T-helper 17 cell (primary cell): ENCODE data around the gene TYRO3. TPM values are rescaled to one million over a fixed set of nuclear protein-coding genes. Genes with fewer than 3 reads are reported as not detected.
A peak's percentile ranks its signal among the peaks of the same experiment; 100 is the strongest.

Source experiments
- ATAC-seq: fragments of 150-1000 bp; cut with Tn5 transposase; 2 replicates; pipeline ENCODE4 v1.10.0; 2021; ENCODE audit warnings: mild to moderate bottlenecking, moderate library complexity
- DNase-seq, 3 donors: peaks; one replicate each; pipeline versions ENCODE4 v3.0.0 to v3.0.0-alpha.2; 2020 to 2021
- H3K9me3 ChIP-seq: one replicate; pipeline ENCODE4 v1.7.0; 2013; ENCODE audit warnings: low read length, mild to moderate bottlenecking; ENCODE audit not compliant: control insufficient read depth, poor library complexity, severe bottlenecking
- H3K27ac Mint-ChIP-seq: one replicate; pipeline ENCODE4 v1.8.0; 2022; ENCODE audit warnings: mild to moderate bottlenecking, moderate library complexity, mixed read lengths
- H3K27me3 Mint-ChIP-seq: one replicate; pipeline ENCODE4 v1.8.0; 2022; ENCODE audit warnings: mixed read lengths
- H3K36me3 Mint-ChIP-seq: one replicate; pipeline ENCODE4 v1.8.0; 2022; ENCODE audit warnings: low read depth, mixed read lengths
- H3K4me1 Mint-ChIP-seq: one replicate; pipeline ENCODE4 v1.8.0; 2022; ENCODE audit warnings: mild to moderate bottlenecking, mixed read lengths
- H3K4me3 Mint-ChIP-seq: one replicate; pipeline ENCODE4 v1.8.0; 2022; ENCODE audit warnings: mild to moderate bottlenecking, moderate library complexity, mixed read lengths
- total RNA-seq, 4 donors: library from RNA in 2 of 4; stranded (reverse) in 2 of 4; gene quantifications; one replicate each; pipeline ENCODE4 v1.2.3 and lab custom pipeline; 2022 to 2026

TYRO3 gene
- total RNA-seq, 2 donors from 2014 or later, result 0.75 to 0.89 TPM

- DNase-seq, result no peak
- peaks cover 39% of the 10 kb centered on the region for H3K27me3 Mint-ChIP-seq
- H3K4me1 Mint-ChIP-seq, result peaks cover 16% of the 10 kb centered on the region
- H3K36me3 Mint-ChIP-seq, result peaks cover 4% of the 10 kb centered on the region
- no peaks in the 10 kb centered on the region for H3K9me3 ChIP-seq
- no peak overlapping the region for H3K4me3 Mint-ChIP-seq
- no peak for ATAC-seq
- H3K27ac Mint-ChIP-seq, result no peak overlapping the region
Measured at GRCh38 chr15:41606997-41607396, 48.0 kb downstream of the TYRO3 start.

DNA sequence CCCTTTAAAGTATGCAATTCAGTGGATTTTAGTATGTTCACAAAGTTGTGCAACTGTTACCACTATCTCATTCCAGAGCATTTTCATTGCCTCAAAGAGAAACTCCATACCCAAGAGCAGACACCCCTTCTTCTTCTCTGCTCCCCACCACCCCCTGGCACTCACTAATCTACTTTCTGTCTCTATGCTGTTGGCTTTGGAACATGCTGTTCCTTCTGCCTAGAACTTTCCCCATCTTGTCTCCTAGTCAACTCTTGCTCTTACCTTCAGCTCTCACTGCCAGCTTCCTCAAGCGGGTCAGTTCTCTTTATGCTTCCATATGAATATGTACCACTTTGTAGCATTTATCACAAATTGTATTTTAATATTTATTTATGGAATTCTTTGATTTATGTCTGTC, 50.1 kb downstream of the TYRO3 start:
- DNase-seq, result no peak
- Mint-ChIP-seq H3K4me3 (no peak overlapping the region), H3K36me3 (peaks cover 4% of the 10 kb centered on the region), H3K27me3 (peaks cover 25% of the 10 kb centered on the region), H3K4me1 (peaks cover 12% of the 10 kb centered on the region), H3K27ac (no peak overlapping the region)
- no peaks in the 10 kb centered on the region for H3K9me3 ChIP-seq
- ATAC-seq, result no peak

DNA sequence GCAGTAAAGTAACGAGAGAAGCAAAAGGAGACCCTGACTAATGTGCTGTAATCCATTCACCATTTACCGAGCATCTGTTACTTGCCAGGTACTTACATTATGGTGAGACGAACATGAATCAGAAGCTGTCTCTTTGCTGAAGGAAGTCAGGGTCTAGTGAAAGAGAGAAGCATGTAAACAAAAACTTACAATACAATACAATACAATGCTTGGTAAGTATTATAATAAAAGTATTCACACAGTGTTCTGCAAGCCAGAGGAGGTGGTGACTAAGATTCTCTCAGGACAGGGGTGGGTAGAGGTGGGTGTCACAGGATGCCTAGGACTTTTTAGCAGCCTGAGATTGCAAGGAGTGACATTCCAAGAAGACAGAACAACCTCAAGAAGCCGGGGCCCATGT, 51.0 kb downstream of the TYRO3 start:
- no peak for ATAC-seq
- H3K4me1 Mint-ChIP-seq, result peaks cover 6% of the 10 kb centered on the region
- DNase-seq, result no peak
- H3K4me3 Mint-ChIP-seq, result no peak overlapping the region
- peaks cover 4% of the 10 kb centered on the region for H3K36me3 Mint-ChIP-seq
- peaks cover 20% of the 10 kb centered on the region for H3K27me3 Mint-ChIP-seq
- no peaks in the 10 kb centered on the region for H3K9me3 ChIP-seq
- H3K27ac Mint-ChIP-seq, result peak overlapping the region; percentile 16

DNA sequence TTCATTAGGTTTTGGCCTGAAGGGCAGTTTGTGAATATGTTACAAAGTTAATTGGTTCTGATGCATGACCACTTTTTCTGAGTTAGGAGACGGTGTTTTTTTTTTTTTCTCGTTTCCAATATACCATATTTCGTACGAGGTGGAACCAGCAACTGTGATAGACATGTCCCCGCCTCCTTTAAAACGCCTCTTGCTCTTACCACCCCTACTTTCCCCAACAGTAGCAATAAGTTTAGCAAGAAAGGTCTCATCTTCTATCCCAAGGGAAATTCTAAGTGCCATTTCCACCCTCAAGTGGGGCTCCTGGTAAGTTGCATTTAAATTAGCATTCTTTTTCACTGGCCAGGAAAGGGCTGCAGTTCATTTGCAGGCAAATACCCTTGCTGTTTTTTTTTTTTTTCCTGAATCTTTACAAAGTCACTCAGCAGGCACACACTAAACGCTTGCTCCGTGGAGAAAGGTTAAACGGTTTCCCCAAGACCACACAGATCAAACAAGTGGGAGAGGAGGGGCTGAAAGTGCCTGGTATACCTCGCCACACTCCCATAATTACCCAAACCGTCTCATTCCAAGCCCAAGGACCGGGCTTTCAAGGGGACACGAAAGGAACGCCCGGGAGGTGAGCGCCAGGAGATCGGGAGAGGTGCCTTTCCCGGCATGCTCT, 61.7 kb downstream of the TYRO3 start:
- peak overlapping the region; percentile 76 for H3K4me3 Mint-ChIP-seq
- no peaks in the 10 kb centered on the region for H3K27me3 Mint-ChIP-seq
- peaks cover 8% of the 10 kb centered on the region for H3K4me1 Mint-ChIP-seq
- ATAC-seq (peak; percentile 10), DNase-seq (no peak)
- peak overlapping the region; percentile 66 for H3K27ac Mint-ChIP-seq
- H3K9me3 ChIP-seq, result no peaks in the 10 kb centered on the region
- H3K36me3 Mint-ChIP-seq, result no peaks in the 10 kb centered on the region

DNA sequence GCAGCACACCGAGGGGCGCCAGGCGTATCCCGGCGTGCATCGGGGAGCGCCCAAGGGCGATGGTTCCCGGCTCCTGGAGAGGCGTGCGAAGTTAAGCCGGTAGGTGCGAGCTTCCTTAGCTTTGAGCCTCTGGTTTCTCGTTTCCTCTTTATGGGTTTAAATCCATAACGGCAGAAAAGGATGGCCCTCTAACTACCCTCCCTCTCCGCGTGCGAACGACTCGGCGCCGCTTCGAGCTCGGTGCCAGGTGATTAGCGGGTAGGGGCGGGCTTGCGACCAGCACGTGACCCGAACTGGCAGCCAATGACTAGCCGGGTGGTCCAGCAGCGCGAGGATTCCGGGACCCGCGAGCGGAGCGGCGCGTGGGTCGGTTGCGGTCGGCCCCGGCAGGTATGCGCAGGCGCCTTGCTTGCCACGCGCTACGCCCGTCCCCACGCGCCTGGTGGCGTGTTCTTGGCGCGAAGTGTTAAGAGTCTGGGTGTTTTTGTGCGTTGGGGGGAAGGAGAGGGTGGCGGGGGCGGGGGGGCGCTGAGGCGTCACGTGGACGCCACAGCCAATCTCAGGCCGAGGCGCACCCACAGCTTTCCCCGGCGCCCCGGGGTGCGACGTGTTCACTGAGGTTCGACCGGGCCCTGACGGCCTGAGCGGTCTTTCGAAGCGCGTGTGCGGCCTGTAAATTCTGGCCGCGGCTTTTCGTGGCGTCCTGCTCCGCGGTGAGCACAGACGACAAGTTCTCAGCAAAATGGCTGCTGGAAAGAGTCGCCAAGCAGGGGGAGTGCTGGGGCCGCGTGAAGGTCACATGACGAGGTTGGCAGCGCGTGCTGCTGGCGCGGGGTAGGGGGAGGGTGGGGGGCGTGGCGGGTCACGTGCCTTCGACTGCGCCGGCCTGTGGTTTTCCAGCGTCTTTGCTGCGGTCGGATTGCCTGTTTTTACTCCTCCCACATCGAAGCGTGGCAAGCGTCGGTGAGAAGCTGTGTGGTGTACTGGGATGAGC, 62.5 kb downstream of the TYRO3 start:
- H3K27ac Mint-ChIP-seq, result peak overlapping the region; percentile 66

GRCh38 chr15:41622901-41623300, 63.9 kb downstream of the TYRO3 start:
- H3K27me3 Mint-ChIP-seq, result no peaks in the 10 kb centered on the region
- peaks cover 8% of the 10 kb centered on the region for H3K4me1 Mint-ChIP-seq
- DNase-seq, result no peak
- H3K9me3 ChIP-seq, result no peaks in the 10 kb centered on the region
- H3K36me3 Mint-ChIP-seq, result no peaks in the 10 kb centered on the region
- H3K4me3 Mint-ChIP-seq, result no peak overlapping the region
- no peak overlapping the region for H3K27ac Mint-ChIP-seq
- ATAC-seq, result no peak

More for the DNA sequence above, 62.5 kb downstream of the TYRO3 start:
- ATAC-seq (peak; percentile 87), DNase-seq (peak; percentile 58 to 64 (median 62))
- Mint-ChIP-seq H3K36me3 (no peaks in the 10 kb centered on the region), H3K4me1 (peaks cover 8% of the 10 kb centered on the region), H3K4me3 (peak overlapping the region; percentile 76), H3K27me3 (no peaks in the 10 kb centered on the region)
- H3K9me3 ChIP-seq, result no peaks in the 10 kb centered on the region

DNA sequence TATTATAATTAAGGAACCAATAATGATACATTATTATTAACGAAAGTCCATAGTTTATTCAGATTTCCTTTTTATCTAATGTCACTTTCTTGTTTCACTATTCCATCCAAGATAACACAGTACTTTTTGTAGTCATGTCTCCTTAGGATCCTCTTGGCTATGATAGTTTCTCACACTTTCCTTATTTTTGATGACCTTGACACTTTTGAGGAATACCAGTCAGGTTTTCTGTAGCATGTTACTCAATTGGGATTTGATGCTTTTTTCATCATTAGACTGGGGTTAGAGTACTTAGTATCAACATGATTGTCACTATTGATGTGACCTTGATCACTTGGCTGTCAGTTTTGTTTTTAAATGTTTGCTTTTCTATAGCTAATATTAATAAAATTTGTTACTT, 68.2 kb downstream of the TYRO3 start:
- H3K9me3 ChIP-seq, result no peaks in the 10 kb centered on the region
- no peaks in the 10 kb centered on the region for H3K36me3 Mint-ChIP-seq
- ATAC-seq (no peak), DNase-seq (no peak)
- H3K4me3 Mint-ChIP-seq, result no peak overlapping the region
- H3K4me1 Mint-ChIP-seq, result peaks cover 9% of the 10 kb centered on the region
- H3K27me3 Mint-ChIP-seq, result no peaks in the 10 kb centered on the region
- H3K27ac Mint-ChIP-seq, result no peak overlapping the region

- no peak overlapping the region for H3K27ac Mint-ChIP-seq
- no peaks in the 10 kb centered on the region for H3K27me3 Mint-ChIP-seq
- DNase-seq, result no peak
- H3K9me3 ChIP-seq, result no peaks in the 10 kb centered on the region
- no peak overlapping the region for H3K4me3 Mint-ChIP-seq
- H3K4me1 Mint-ChIP-seq, result peaks cover 19% of the 10 kb centered on the region
- ATAC-seq, result no peak
- H3K36me3 Mint-ChIP-seq, result peaks cover 4% of the 10 kb centered on the region
Measured at GRCh38 chr15:41629463-41629862, 70.5 kb downstream of the TYRO3 start.

DNA sequence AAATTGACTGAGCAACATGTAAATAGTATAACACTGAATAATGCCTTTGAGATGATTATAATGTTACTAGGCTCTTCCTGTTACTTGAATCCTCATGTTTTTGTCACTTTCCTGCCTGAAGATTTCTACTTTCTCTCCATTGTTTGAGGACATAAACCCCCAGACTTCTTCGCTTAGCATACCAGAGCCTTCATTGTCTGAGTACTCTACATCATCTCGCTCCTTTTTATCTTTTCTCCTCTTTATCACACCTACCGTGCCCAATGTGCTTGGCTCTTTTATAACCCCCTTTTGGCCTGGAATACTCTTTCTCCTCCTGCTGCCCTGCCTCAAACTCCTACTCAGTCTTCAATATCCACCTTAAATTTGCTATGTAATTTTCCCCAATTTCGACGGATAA, 70.9 kb downstream of the TYRO3 start:
- Mint-ChIP-seq H3K27ac (no peak overlapping the region), H3K4me3 (no peak overlapping the region)

GRCh38 chr15:41630616-41631217, 71.7 kb downstream of the TYRO3 start:
- H3K27me3 Mint-ChIP-seq, result no peaks in the 10 kb centered on the region
- peak overlapping the region; percentile 11 for H3K27ac Mint-ChIP-seq
- no peaks in the 10 kb centered on the region for H3K9me3 ChIP-seq
- ATAC-seq, result no peak
- DNase-seq, result no peak
- peaks cover 23% of the 10 kb centered on the region for H3K4me1 Mint-ChIP-seq
- H3K36me3 Mint-ChIP-seq, result peaks cover 5% of the 10 kb centered on the region
- H3K4me3 Mint-ChIP-seq, result no peak overlapping the region

More for the DNA sequence above, 70.9 kb downstream of the TYRO3 start:
- Mint-ChIP-seq H3K4me1 (peaks cover 23% of the 10 kb centered on the region), H3K36me3 (peaks cover 5% of the 10 kb centered on the region), H3K27me3 (no peaks in the 10 kb centered on the region)
- DNase-seq, result no peak
- ATAC-seq, result no peak
- no peaks in the 10 kb centered on the region for H3K9me3 ChIP-seq

DNA sequence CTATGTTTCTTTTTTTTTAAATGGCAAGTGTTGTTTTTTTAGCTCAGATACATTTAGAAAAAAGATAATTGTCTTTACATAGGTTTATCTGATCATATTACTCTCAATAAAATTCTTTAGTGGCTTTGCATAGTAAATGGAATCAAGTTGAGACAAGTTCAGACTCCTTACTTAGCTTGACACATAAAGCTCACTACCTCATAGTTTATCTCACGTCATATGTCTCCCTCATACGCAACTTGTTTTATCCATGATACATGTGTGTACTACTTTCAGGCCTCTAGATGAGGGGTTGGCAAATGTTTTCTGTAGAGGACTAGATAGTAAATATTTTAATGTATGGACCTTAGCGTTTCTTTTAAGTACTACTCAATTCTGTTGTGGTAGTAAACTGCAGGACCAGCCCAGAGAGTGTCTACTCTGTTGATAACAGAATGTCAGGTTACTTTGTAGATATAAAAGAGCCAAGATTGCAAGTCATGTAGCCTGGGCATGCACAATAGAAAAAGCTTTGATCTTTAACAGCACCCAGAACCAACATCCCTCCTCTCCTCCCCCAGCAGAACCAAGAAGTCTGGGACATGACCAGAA, 73.0 kb downstream of the TYRO3 start:
- no peak overlapping the region for H3K27ac Mint-ChIP-seq
- H3K4me1 Mint-ChIP-seq, result peaks cover 27% of the 10 kb centered on the region
- H3K4me3 Mint-ChIP-seq, result no peak overlapping the region

More for the DNA sequence above, 73.0 kb downstream of the TYRO3 start:
- Mint-ChIP-seq H3K27me3 (no peaks in the 10 kb centered on the region), H3K36me3 (peaks cover 5% of the 10 kb centered on the region)
- no peaks in the 10 kb centered on the region for H3K9me3 ChIP-seq
- ATAC-seq, result no peak
- no peak for DNase-seq
